ENCODE data around the gene CASP6.

GRCh38 chr4:109730619-109731545 is 27.6 kb upstream of the CASP6 start:
- TF ChIP-seq EZH2 (IDR thresholded peaks at IDR 0.05; ENCODE audit: insufficient read depth, poor library complexity, severe bottlenecking) (no peak), EZH2phosphoT487 (IDR thresholded peaks at IDR 0.05; ENCODE audit: insufficient read depth, low read depth) (no peak)
